NCI-H2171 (cell line): Measurements from ENCODE around the gene OR13A1.
"Not testable (repeated sequence)": the region's sequence is repeated elsewhere in the genome, so short reads cannot be mapped to it uniquely, and the experiment has no call there.

ENCODE experiments used
- DNase-seq: peaks from one replicate; lab custom pipeline; 2025; lab: John Stamatoyannopoulos, UW

OR13A1 gene

GRCh38 chr10:45315508-45315907, at the start of gene OR13A1:
OR13A1 (minus strand) TSS chr10:45315608; CDS start chr10:45304422, 11,186 bp downstream.
- DNase-seq, result no peak

GRCh38 chr10:45361983-45362799, 46.8 kb upstream of the OR13A1 start:
- not testable (repeated sequence) for DNase-seq

- not testable (repeated sequence) for DNase-seq
These were observed 43.6 kb upstream of the OR13A1 start for GRCh38 chr10:45358961-45359360.

- DNase-seq, result no peak
These were observed 40.1 kb upstream of the OR13A1 start for GRCh38 chr10:45355494-45355893.

- no peak for DNase-seq
These were observed 38.9 kb upstream of the OR13A1 start for GRCh38 chr10:45354261-45354660.

- DNase-seq, result no peak
These were observed 37.8 kb upstream of the OR13A1 start for GRCh38 chr10:45353186-45353585.

- not testable (repeated sequence) for DNase-seq
These were observed 32.9 kb upstream of the OR13A1 start for GRCh38 chr10:45348196-45348765.

- not testable (repeated sequence) for DNase-seq
These were observed 32.1 kb upstream of the OR13A1 start for GRCh38 chr10:45347464-45347863.

- not testable (repeated sequence) for DNase-seq
These were observed 31.4 kb upstream of the OR13A1 start for GRCh38 chr10:45346652-45347335.

- not testable (repeated sequence) for DNase-seq
These were observed 25.0 kb upstream of the OR13A1 start for GRCh38 chr10:45340420-45340819.

GRCh38 chr10:45339894-45340293, 24.5 kb upstream of the OR13A1 start:
- DNase-seq, result no peak

- not testable (repeated sequence) for DNase-seq
These were observed 16.4 kb upstream of the OR13A1 start for GRCh38 chr10:45331824-45332223.

- not testable (repeated sequence) for DNase-seq
These were observed 11.5 kb upstream of the OR13A1 start for GRCh38 chr10:45326864-45327263.

- no peak for DNase-seq
These were observed 9.7 kb upstream of the OR13A1 start for GRCh38 chr10:45325116-45325515.

GRCh38 chr10:45319702-45320101, 4.3 kb upstream of the OR13A1 start:
- no peak for DNase-seq

- DNase-seq, result no peak
These were observed 2.0 kb downstream of the OR13A1 start for GRCh38 chr10:45313264-45313873.

- no peak for DNase-seq
These were observed 6.7 kb downstream of the OR13A1 start for GRCh38 chr10:45308707-45309106.

- no peak for DNase-seq
These were observed 12.8 kb downstream of the OR13A1 start for GRCh38 chr10:45302573-45302972.

- not testable (repeated sequence) for DNase-seq
These were observed 17.0 kb downstream of the OR13A1 start for GRCh38 chr10:45298341-45298955.

GRCh38 chr10:45294681-45295080, 20.7 kb downstream of the OR13A1 start:
- DNase-seq, result no peak

- no peak for DNase-seq
These were observed 28.4 kb downstream of the OR13A1 start for GRCh38 chr10:45286980-45287379.

- no peak for DNase-seq
These were observed 33.3 kb downstream of the OR13A1 start for GRCh38 chr10:45282061-45282460.
